GM23248 (cell line): Measurements from ENCODE around the gene CHTF18. TPM values are rescaled to one million over a fixed set of nuclear protein-coding genes. Genes with fewer than 3 reads are reported as not detected.

Experiments
- DNase-seq: peaks from one replicate; pipeline ENCODE4 v3.0.0-alpha.2; 2015
- H2AFZ ChIP-seq: fragments of 200-600 bp; sonication (generic); 2 replicates; pipeline ENCODE4 v1.6.1; 2016; ENCODE audit warnings: antibody characterized with exemption
- H3F3A ChIP-seq: fragments of 200-600 bp; sonication (generic); 2 replicates; pipeline ENCODE4 v1.6.1; 2016; ENCODE audit warnings: mild to moderate bottlenecking, antibody characterized with exemption, mixed run types; ENCODE audit not compliant: insufficient read depth
- H3K27ac ChIP-seq: fragments of 200-600 bp; sonication (generic); 2 replicates; pipeline ENCODE4 v1.5.1; 2016; ENCODE audit warnings: mild to moderate bottlenecking
- H3K27me3 ChIP-seq: fragments of 200-600 bp; sonication (generic); replicated peaks from 2 replicates; pipeline ENCODE4 v1.6.1; 2016; ENCODE audit warnings: mild to moderate bottlenecking; ENCODE audit not compliant: insufficient read depth
- H3K36me3 ChIP-seq: fragments of 200-600 bp; sonication (generic); 2 replicates; pipeline ENCODE4 v1.6.1; 2016; ENCODE audit warnings: low read depth, mild to moderate bottlenecking
- H3K4me1 ChIP-seq: fragments of 200-600 bp; sonication (generic); 2 replicates; pipeline ENCODE4 v1.6.1; 2016; ENCODE audit warnings: mild to moderate bottlenecking; ENCODE audit not compliant: insufficient read depth
- H3K4me2 ChIP-seq: fragments of 200-600 bp; sonication (generic); one replicate; pipeline ENCODE4 v1.6.1; 2016; ENCODE audit warnings: mild to moderate bottlenecking; ENCODE audit not compliant: unreplicated experiment
- H3K4me3 ChIP-seq: fragments of 200-600 bp; sonication (generic); 2 replicates; pipeline ENCODE4 v1.5.1; 2016; ENCODE audit warnings: mild to moderate bottlenecking
- H3K79me2 ChIP-seq: fragments of 200-600 bp; sonication (generic); 2 replicates; pipeline ENCODE4 v1.6.1; 2016; ENCODE audit warnings: mild to moderate bottlenecking; ENCODE audit not compliant: insufficient read depth
- H3K9ac ChIP-seq: fragments of 200-600 bp; sonication (generic); 2 replicates; pipeline ENCODE4 v1.6.1; 2016; ENCODE audit warnings: mild to moderate bottlenecking
- H3K9me2 ChIP-seq: fragments of 200-600 bp; sonication (generic); 2 replicates; pipeline ENCODE4 v1.6.1; 2016; ENCODE audit warnings: mixed run types, mild to moderate bottlenecking, moderate library complexity; ENCODE audit not compliant: insufficient read depth
- H3K9me3 ChIP-seq: fragments of 200-600 bp; sonication (generic); one replicate; pipeline ENCODE4 v1.6.1; 2017; ENCODE audit warnings: low read depth
- H4K20me1 ChIP-seq: fragments of 200-600 bp; sonication (generic); 2 replicates; pipeline ENCODE4 v1.6.0; 2016; ENCODE audit not compliant: insufficient read depth
- EZH2 ChIP-seq: fragments of 200-600 bp; sonication (generic); IDR thresholded peaks from 2 replicates; pipeline ENCODE4 v1.6.1; 2018; ENCODE audit warnings: antibody characterized with exemption, mild to moderate bottlenecking; ENCODE audit not compliant: insufficient read depth, poor library complexity, severe bottlenecking
- EZH2phosphoT487 ChIP-seq: fragments of 200-600 bp; sonication (generic); IDR thresholded peaks from 2 replicates; pipeline ENCODE4 v1.6.1; 2018; ENCODE audit warnings: antibody characterized with exemption, moderate library complexity, mild to moderate bottlenecking, low read depth; ENCODE audit not compliant: insufficient read depth
- WGBS, 2 experiments: methylation state at CpG; one replicate each; pipeline ENCODE4 v1.1.6; 2015 to 2017; ENCODE audit warnings: low lambda C conversion rate in 2 of 2, low coverage in 1 of 2; ENCODE audit errors: missing lambda C conversion rate in 2 of 2; 5-methylcytosine and 5-hydroxymethylcytosine counted together
- in situ Hi-C: fragments of 300-500 bp; cut with MboI; formaldehyde crosslinking; loops from 2 replicates; pipeline ENCODE4 v1.15.0; 2020
- polyA plus RNA-seq: library from polyadenylated mRNA; unstranded; fragments of >200 nt; fragmentation: Nextera tagmentation; extraction: Ambion mirVana; gene quantifications from 2 replicates; pipeline ENCODE4 v1.2.1, GENCODE V29; 2016
- total RNA-seq: library from RNA; depleted of rRNA; stranded (reverse); fragments of >200 nt; shearing (Covaris generic); gene quantifications from 2 replicates; pipeline ENCODE4 v1.2.3, GENCODE V29; 2014

The CHTF18 gene
- total and polyA plus RNA-seq, 2 experiments from 2014 or later: 8.8 to 13.1 TPM

DNA sequence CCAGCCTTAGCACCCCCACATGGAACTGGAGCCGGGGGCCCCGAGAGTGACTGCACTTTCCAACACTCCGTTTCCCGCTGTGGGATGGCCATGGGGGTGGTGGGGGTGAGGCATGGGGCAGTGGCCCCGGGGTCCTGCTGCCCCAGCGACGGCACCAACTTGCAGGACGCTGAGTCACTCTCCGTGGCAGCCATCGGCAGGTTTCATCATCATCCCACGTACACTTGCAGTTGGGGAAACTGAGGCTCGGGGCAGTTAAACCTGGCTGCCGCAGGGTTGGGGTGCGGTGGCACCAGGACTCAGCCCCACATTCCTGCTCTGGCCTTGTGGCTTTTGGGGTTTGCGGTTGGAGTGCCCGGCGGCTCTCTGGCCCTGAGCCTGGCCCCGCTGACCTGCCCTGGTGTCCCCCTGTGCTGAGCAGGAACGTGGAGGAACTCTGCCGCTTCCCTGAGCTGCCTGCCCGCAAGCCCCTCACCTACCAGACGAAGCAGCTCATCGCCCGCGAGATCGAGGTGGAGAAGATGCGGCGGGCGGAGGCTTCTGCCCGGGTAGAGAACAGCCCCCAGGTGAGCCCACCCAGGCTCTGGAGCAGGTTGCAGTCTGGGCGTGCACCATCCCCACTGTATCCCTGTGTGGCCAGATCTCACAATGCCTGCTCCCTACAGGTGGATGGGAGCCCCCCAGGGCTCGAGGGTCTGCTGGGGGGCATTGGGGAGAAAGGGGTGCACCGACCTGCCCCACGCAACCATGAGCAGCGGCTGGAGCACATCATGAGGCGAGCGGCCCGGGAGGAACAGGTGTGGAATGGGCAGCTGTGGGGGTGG lies 8.1 kb downstream of the CHTF18 start:
- no peak overlapping the region for H3K4me3 ChIP-seq
- H3K79me2 ChIP-seq: no peaks in the 10 kb centered on the region
- H3K4me2 ChIP-seq: no peak overlapping the region
- no peak for TF ChIP-seq EZH2phosphoT487
- TF ChIP-seq EZH2: no peak
- no peaks in the 10 kb centered on the region for H3K9me2 ChIP-seq
- H3K27me3 ChIP-seq: peaks cover 11% of the 10 kb centered on the region
- no peak overlapping the region for H2AFZ ChIP-seq
- H3K4me1 ChIP-seq: no peaks in the 10 kb centered on the region
- H3F3A ChIP-seq: no peaks in the 10 kb centered on the region
- WGBS, 2 experiments: 91 to 93% methylated on average over 33 to 38 of the region's 38 CpGs
- no peaks in the 10 kb centered on the region for H4K20me1 ChIP-seq
- in situ Hi-C loops: no loop called here
- H3K36me3 ChIP-seq: no peaks in the 10 kb centered on the region
- H3K9me3 ChIP-seq: no peaks in the 10 kb centered on the region
- no peak overlapping the region for H3K9ac ChIP-seq
- DNase-seq: no peak
- H3K27ac ChIP-seq: no peak overlapping the region

DNA sequence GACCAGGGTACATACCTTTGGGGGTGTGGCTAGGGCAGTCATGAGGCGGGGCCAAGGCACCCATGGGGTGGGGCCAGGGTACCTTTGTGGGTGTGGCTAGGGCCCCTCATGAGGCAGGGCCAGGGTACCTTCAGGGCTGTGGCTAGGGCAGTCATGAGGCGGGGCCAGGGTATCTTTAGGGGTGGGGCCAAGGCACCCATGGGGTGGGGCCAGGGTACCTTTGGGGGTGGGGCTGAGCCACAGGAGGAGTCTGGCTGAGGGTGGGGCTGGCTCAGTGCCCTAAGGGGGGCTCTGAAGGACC lies 8.7 kb downstream of the CHTF18 start:
- TF ChIP-seq EZH2: no peak
- no peak for TF ChIP-seq EZH2phosphoT487
- in situ Hi-C loops: no loop called here
- Histone ChIP-seq H3K9me3 (no peaks in the 10 kb centered on the region), H3K27me3 (peaks cover 11% of the 10 kb centered on the region), H2AFZ (no peak overlapping the region), H3K4me2 (no peak overlapping the region), H3K9ac (no peak overlapping the region), H4K20me1 (no peaks in the 10 kb centered on the region), H3K4me3 (no peak overlapping the region), H3K4me1 (no peaks in the 10 kb centered on the region), H3K36me3 (no peaks in the 10 kb centered on the region), H3K27ac (no peak overlapping the region), H3F3A (no peaks in the 10 kb centered on the region), H3K9me2 (no peaks in the 10 kb centered on the region), H3K79me2 (no peaks in the 10 kb centered on the region)
- no peak for DNase-seq
- 93% methylated on average over 2 of the region's 2 CpGs; no CpG with 5 or more reads in 1 of the 2 experiments for WGBS, 2 experiments

DNA sequence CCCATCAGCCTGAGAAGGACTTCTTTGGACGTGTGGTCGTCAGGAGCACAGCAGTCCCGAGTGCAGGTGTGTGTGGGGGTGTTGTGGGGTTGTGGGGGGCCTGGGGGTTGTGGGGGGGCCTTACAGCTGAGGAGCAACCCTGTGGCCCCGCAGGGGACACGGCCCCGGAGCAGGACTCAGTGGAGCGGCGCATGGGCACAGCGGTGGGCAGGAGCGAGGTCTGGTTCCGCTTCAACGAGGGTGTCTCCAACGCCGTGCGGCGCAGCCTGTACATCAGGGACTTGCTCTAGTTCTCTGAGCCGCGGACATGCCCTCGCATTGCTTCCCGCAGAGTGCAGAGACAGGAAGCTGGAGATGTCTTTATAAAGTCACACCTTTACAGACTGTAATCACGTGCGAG lies 9.3 kb downstream of the CHTF18 start:
- Histone ChIP-seq H3K36me3 (no peaks in the 10 kb centered on the region), H3K4me3 (no peak overlapping the region), H3K9me2 (no peaks in the 10 kb centered on the region), H3K9me3 (no peaks in the 10 kb centered on the region), H2AFZ (no peak overlapping the region), H3K79me2 (no peaks in the 10 kb centered on the region), H3K9ac (no peak overlapping the region), H3F3A (no peaks in the 10 kb centered on the region), H3K27me3 (peaks cover 11% of the 10 kb centered on the region), H3K4me2 (no peak overlapping the region), H3K4me1 (no peaks in the 10 kb centered on the region), H4K20me1 (no peaks in the 10 kb centered on the region), H3K27ac (no peak overlapping the region)
- in situ Hi-C loops: no loop called here
- 91 to 97% methylated on average over 12 to 22 of the region's 22 CpGs for WGBS, 2 experiments
- TF ChIP-seq EZH2: no peak
- DNase-seq: no peak

DNA sequence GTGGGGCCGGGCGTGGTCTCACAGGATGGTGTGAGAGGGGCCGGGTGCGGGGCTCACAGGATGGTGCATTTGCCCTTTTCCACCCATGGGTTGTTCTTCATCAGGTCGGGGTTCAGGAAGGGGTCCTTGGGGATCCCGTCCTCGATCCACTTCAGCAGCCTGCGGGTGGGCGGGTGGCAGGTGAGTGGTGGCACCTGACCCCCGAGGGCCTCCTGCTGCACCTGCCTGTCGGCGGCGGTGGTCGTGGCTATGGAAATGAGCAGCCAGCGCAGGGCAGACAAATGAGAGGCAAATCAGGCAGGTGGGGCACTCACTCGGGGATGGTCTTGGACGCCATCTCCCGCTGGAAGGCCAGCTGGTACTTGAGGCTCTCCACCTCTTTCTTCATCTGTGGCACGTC lies 10.2 kb downstream of the CHTF18 start:
- H3K9me3 ChIP-seq: no peaks in the 10 kb centered on the region
- no peak overlapping the region for H3K9ac ChIP-seq
- H2AFZ ChIP-seq: no peak overlapping the region
- H3K4me1 ChIP-seq: no peaks in the 10 kb centered on the region
- 85 to 92% methylated on average over 16 to 19 of the region's 19 CpGs for WGBS, 2 experiments
- H3K36me3 ChIP-seq: no peaks in the 10 kb centered on the region
- DNase-seq: no peak
- H3K79me2 ChIP-seq: no peaks in the 10 kb centered on the region
- no peaks in the 10 kb centered on the region for H3K9me2 ChIP-seq
- no peak overlapping the region for H3K27ac ChIP-seq
- no peaks in the 10 kb centered on the region for H3F3A ChIP-seq
- H3K4me3 ChIP-seq: no peak overlapping the region
- H3K27me3 ChIP-seq: peaks cover 11% of the 10 kb centered on the region
- TF ChIP-seq EZH2 (no peak), EZH2phosphoT487 (no peak)
- H4K20me1 ChIP-seq: no peaks in the 10 kb centered on the region
- H3K4me2 ChIP-seq: no peak overlapping the region
- in situ Hi-C loops: no loop called here
